Mucosa of stomach (tissue), 1 donor: ENCODE data around the gene LUZP1.

Experiments
- H3K27me3 ChIP-seq: one replicate; pipeline ENCODE4 v1.7.0; 2013; ENCODE audit warnings: mild to moderate bottlenecking, low read length; ENCODE audit not compliant: control insufficient read depth, insufficient read depth
- H3K36me3 ChIP-seq: one replicate; pipeline ENCODE4 v1.7.0; 2013; ENCODE audit warnings: low read length; ENCODE audit not compliant: control insufficient read depth, insufficient read depth
- H3K4me1 ChIP-seq: one replicate; pipeline ENCODE4 v1.7.0; 2013; ENCODE audit warnings: mild to moderate bottlenecking, low read length; ENCODE audit not compliant: control insufficient read depth, insufficient read depth
- H3K4me3 ChIP-seq: one replicate; pipeline ENCODE4 v1.7.0; 2013; ENCODE audit warnings: low read length
- H3K9ac ChIP-seq: one replicate; pipeline ENCODE4 v1.7.0; 2013; ENCODE audit warnings: mild to moderate bottlenecking, low read length, moderate library complexity
- H3K9me3 ChIP-seq: one replicate; pipeline ENCODE4 v1.7.0; 2013; ENCODE audit warnings: mild to moderate bottlenecking, low read length, moderate library complexity; ENCODE audit not compliant: control insufficient read depth
- donor health status: Pancreatic carcinoma.

The LUZP1 gene

DNA sequence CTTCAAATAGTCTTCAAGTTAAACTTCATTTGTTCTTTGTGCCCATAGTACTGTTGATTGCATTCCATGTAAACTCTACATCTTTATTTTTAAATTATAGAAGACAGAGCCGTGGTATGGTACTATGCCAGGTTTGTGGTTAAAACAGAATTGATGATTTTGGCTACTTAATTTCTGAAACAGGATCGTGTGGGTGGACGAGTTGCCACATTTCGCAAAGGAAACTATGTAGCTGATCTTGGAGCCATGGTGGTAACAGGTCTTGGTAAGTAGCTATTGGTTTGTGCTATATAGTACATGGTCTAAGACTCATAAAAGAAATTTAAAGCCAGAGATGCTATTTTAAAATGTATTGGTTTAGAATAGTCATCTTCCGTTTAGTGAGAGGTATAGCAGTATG lies 111.4 kb downstream of the LUZP1 start:
- Histone ChIP-seq H3K4me3 (no peak overlapping the region), H3K36me3 (no peaks in the 10 kb centered on the region), H3K4me1 (no peaks in the 10 kb centered on the region), H3K9ac (no peak overlapping the region), H3K9me3 (no peaks in the 10 kb centered on the region), H3K27me3 (no peaks in the 10 kb centered on the region)

DNA sequence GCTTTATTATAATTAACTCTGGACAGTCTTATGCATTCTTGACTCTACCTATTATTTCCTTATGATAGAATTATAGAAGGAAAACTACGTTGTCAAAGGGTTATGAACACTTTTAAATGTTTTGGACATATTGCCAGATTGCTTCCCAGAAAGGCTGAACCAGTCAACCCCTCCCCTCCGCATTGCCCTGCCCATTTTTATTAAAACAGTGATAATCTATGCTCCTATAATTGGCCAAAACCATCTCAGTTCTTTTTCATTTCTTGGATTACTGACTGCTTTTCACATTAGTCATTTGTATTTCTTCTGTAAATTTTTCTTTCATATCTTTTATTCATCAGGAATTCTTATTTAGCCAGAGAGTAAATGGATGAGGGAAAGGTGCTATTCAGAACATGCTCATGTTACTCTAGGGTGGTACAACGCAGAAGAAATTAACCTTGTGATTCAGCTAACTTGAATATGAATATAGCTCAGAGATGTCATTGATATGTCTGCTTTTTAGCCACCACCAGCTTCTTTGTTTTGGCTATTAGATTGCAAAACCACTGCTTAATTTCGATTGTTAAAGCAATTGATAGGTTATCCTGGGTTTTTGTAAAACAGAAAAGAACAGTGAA lies 117.3 kb downstream of the LUZP1 start:
- Histone ChIP-seq H3K9me3 (no peaks in the 10 kb centered on the region), H3K27me3 (no peaks in the 10 kb centered on the region), H3K4me1 (no peaks in the 10 kb centered on the region), H3K36me3 (no peaks in the 10 kb centered on the region), H3K4me3 (no peak overlapping the region), H3K9ac (no peak overlapping the region)

DNA sequence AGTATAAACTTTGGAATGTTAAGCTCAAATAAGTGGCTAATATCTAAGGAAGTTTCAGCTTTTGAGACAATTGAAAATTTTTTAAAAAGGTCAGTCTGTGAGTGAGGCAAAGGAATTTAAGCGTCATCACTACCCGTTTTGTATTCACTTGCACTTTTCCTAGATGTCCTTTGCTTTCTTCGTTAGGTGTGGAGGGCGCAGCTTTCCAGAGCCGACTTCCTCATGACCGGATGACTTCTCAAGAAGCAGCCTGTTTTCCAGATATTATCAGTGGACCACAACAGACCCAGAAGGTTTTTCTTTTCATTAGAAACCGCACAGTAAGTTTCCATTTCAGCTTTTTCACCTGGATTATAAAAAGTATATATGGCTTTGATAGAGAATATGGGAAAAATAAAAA lies 118.5 kb downstream of the LUZP1 start:
- Histone ChIP-seq H3K36me3 (no peaks in the 10 kb centered on the region), H3K9me3 (no peaks in the 10 kb centered on the region), H3K4me3 (no peak overlapping the region), H3K27me3 (no peaks in the 10 kb centered on the region), H3K4me1 (peaks cover 4% of the 10 kb centered on the region), H3K9ac (no peak overlapping the region)

DNA sequence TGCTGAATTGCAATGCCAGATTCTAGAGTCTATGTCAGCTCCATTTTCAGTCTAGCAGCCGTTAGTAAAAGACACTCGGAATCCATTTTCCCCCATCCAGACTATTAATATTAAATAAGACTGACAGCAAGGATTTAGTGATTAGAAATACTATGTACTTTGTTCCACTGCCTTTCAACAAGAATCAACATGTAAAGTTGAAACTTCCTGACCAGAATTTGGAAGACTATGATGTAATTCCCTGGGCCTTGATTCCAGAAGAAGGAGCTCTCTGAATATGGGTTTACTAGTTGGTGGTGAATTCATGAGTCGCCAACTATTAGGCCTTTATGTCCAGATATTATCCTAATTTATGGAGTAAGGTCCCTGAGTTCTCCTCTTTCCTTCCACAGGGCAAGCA lies 124.6 kb downstream of the LUZP1 start:
- H3K9me3 ChIP-seq = no peaks in the 10 kb centered on the region
- H3K36me3 ChIP-seq = no peaks in the 10 kb centered on the region
- H3K4me1 ChIP-seq = peaks cover 4% of the 10 kb centered on the region
- H3K27me3 ChIP-seq = no peaks in the 10 kb centered on the region
- no peak overlapping the region for H3K4me3 ChIP-seq
- no peak overlapping the region for H3K9ac ChIP-seq

DNA sequence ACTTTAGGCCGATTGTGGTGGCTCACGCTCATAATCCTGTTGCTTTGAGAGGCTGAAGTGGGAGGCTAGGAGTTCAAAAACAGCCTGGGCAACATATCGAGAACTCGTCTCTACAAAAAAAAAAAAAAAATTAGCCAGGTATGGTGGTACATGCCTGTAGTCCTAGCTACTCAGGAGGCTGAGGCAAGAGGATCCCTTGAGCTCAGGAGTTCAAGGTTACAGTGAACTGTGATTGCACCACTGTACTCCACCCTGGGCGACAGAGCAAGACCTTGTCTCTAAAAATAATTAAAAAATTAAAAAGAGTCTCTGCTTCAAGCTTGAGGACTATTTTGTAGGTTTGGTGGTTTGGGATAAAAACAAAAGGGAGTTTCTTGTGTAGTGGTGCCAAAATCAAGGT lies 128.1 kb downstream of the LUZP1 start:
- no peak overlapping the region for H3K4me3 ChIP-seq
- no peaks in the 10 kb centered on the region for H3K36me3 ChIP-seq
- no peaks in the 10 kb centered on the region for H3K27me3 ChIP-seq
- no peak overlapping the region for H3K9ac ChIP-seq
- H3K4me1 ChIP-seq = peaks cover under 1% of the 10 kb centered on the region
- H3K9me3 ChIP-seq = no peaks in the 10 kb centered on the region

DNA sequence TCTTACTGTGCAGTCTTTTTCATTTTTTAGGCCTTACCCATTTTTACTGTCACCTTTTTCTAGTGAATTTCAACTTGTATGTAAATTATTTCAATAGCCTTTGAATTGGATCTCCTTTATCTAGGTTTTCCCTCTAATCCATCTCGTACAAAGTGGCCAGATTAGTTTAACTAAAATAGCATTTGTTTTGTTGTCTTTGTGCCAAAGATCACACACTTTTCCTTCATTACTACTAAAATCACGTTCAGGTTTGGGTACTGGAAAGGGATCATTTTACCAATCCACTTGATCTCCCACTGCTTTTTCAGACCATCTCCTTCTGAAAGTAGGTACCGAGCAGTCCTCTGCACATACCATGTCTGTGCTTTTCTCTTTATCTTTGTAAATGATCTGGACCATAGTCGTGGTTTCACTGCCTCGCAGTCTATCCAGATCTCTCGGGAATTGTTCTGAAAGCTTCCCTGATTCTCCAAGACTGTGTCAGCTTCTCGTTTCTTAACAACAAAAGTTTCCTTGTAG lies 129.3 kb downstream of the LUZP1 start:
- H3K4me1 ChIP-seq = no peaks in the 10 kb centered on the region
- no peaks in the 10 kb centered on the region for H3K9me3 ChIP-seq
- H3K4me3 ChIP-seq = no peak overlapping the region
- H3K36me3 ChIP-seq = no peaks in the 10 kb centered on the region
- H3K9ac ChIP-seq = no peak overlapping the region
- H3K27me3 ChIP-seq = no peaks in the 10 kb centered on the region

DNA sequence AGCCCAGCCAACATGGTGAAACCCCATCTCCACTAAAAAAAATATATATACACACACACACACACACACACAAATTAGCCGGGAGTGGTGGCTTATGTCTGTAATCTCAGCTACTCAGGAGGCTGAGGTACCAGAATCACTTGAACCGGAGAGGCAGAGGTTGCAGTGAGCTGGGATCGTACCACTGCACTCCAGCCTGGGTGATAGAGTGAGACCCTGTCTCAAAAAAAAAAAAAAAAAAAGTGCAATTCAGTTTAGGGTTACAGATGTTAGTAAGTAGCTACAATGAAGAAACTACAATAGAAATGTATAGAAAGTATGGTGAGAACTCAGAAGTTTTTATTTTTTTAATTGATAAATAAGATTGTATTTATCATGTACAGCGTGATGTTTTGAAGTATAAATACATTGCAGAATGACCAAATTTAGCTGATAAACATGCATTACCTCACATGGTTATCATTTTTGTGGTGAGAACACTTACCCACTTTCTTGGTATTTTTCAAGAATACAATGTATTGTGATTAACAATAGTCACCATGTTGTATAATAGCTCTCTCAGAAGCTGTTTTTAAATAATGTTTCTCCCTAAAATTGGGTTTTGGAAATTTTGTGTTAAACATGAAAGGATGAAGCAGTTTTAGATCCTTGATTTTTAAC lies 131.4 kb downstream of the LUZP1 start:
- Histone ChIP-seq H3K4me3 (no peak overlapping the region), H3K9ac (no peak overlapping the region)

DNA sequence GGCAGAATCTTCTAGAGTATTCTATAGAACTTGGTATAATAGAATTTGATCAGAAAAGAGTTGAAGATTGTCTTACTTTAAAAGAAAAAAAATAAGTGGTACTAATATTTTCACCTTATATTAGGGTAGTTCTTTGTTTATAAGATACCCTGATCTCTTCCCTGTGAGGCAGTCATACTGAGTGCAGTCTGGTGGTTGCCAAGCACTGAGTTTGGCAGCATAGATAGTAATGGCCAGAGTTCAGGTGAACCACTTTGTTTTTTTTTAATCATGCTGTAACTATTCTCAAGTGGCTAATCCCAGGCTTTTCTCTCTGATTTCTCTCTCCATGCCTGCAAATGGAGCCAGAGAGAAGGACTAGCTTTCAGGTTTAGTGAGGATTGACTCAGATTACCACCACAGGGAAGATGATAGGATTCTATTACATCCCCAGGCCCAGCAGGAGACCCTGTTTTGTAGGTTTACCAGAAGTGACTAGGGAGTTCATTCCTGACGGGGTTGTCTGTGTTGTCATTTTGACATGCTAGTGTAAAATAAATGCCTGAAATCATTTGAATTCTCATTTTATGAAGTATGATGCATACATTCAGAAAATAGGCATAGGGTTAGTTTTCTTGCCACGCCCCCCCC lies 132.7 kb downstream of the LUZP1 start:
- H3K36me3 ChIP-seq = no peaks in the 10 kb centered on the region
- no peak overlapping the region for H3K9ac ChIP-seq
- no peaks in the 10 kb centered on the region for H3K4me1 ChIP-seq
- no peaks in the 10 kb centered on the region for H3K9me3 ChIP-seq
- H3K27me3 ChIP-seq = no peaks in the 10 kb centered on the region
- H3K4me3 ChIP-seq = no peak overlapping the region

More for the DNA sequence above, 131.4 kb downstream of the LUZP1 start:
- Histone ChIP-seq H3K36me3 (no peaks in the 10 kb centered on the region), H3K9me3 (no peaks in the 10 kb centered on the region), H3K4me1 (no peaks in the 10 kb centered on the region), H3K27me3 (no peaks in the 10 kb centered on the region)
